ENCODE data around the gene AUTS2.

The AUTS2 gene

GRCh38 chr7:69883399-69883891 lies 285.2 kb downstream of the AUTS2 start:
- no peak for DNase-seq
- TF ChIP-seq CTCF (IDR thresholded peaks at IDR 0.05; ENCODE audit: low read depth, low read length), result no peak
- no peaks in the 10 kb centered on the region for H3K27me3 ChIP-seq (ENCODE audit: insufficient read depth, low read depth, severe bottlenecking)
- H3K9me3 ChIP-seq (ENCODE audit: severe bottlenecking), result no peaks in the 10 kb centered on the region
- H3K36me3 ChIP-seq, result no peaks in the 10 kb centered on the region
- H3K4me3 ChIP-seq (ENCODE audit: low read depth, low read length), result no peak overlapping the region
- H3K27ac ChIP-seq, result no peak overlapping the region

GRCh38 chr7:69885431-69885830 lies 287.2 kb downstream of the AUTS2 start:
- Histone ChIP-seq H3K27me3 (ENCODE audit: insufficient read depth, low read depth, severe bottlenecking) (no peaks in the 10 kb centered on the region), H3K27ac (no peak overlapping the region), H3K36me3 (no peaks in the 10 kb centered on the region), H3K4me3 (ENCODE audit: low read depth, low read length) (no peak overlapping the region), H3K9me3 (ENCODE audit: severe bottlenecking) (no peaks in the 10 kb centered on the region)
- DNase-seq, result no peak
- no peak for TF ChIP-seq CTCF (IDR thresholded peaks at IDR 0.05; ENCODE audit: low read depth, low read length)

- Histone ChIP-seq H3K36me3 (no peaks in the 10 kb centered on the region), H3K27ac (no peak overlapping the region), H3K4me3 (ENCODE audit: low read depth, low read length) (no peak overlapping the region), H3K9me3 (ENCODE audit: severe bottlenecking) (no peaks in the 10 kb centered on the region), H3K27me3 (ENCODE audit: insufficient read depth, low read depth, severe bottlenecking) (no peaks in the 10 kb centered on the region)
- TF ChIP-seq CTCF (IDR thresholded peaks at IDR 0.05; ENCODE audit: low read depth, low read length), result no peak
- DNase-seq, result no peak
Measured at GRCh38 chr7:69889338-69889975, 291.2 kb downstream of the AUTS2 start.

DNA sequence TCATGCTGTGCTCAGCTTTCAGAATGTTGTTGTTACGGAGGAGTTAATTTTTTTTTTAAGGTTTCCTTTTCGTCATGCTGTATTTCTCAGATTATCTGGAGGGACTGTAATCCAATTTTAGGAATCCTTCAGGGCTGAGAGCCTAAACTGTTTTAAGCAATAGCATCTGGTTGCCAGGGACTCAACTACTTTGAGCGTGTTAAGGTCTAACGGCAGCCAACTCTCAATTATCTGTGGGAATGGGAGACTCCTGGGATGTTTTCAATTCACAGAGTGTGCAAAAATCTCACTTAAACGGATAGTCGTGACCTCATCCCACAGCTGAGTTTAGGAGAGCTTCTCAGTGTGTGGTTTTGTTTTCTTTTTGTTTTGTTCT lies 291.7 kb downstream of the AUTS2 start:
- TF ChIP-seq CTCF (IDR thresholded peaks at IDR 0.05; ENCODE audit: low read depth, low read length), result no peak
- no peak for DNase-seq
- H3K4me3 ChIP-seq (ENCODE audit: low read depth, low read length), result no peak overlapping the region
- H3K27ac ChIP-seq, result no peak overlapping the region
- H3K9me3 ChIP-seq (ENCODE audit: severe bottlenecking), result no peaks in the 10 kb centered on the region
- no peaks in the 10 kb centered on the region for H3K27me3 ChIP-seq (ENCODE audit: insufficient read depth, low read depth, severe bottlenecking)
- H3K36me3 ChIP-seq, result no peaks in the 10 kb centered on the region

- TF ChIP-seq CTCF (IDR thresholded peaks at IDR 0.05; ENCODE audit: low read depth, low read length), result no peak
- H3K4me3 ChIP-seq (ENCODE audit: low read depth, low read length), result no peak overlapping the region
- H3K9me3 ChIP-seq (ENCODE audit: severe bottlenecking), result no peaks in the 10 kb centered on the region
- no peaks in the 10 kb centered on the region for H3K27me3 ChIP-seq (ENCODE audit: insufficient read depth, low read depth, severe bottlenecking)
- H3K36me3 ChIP-seq, result no peaks in the 10 kb centered on the region
- no peak for DNase-seq
- no peak overlapping the region for H3K27ac ChIP-seq
Measured at GRCh38 chr7:69892790-69893189, 294.5 kb downstream of the AUTS2 start.

GRCh38 chr7:69893906-69894305 lies 295.6 kb downstream of the AUTS2 start:
- Histone ChIP-seq H3K9me3 (ENCODE audit: severe bottlenecking) (no peaks in the 10 kb centered on the region), H3K27me3 (ENCODE audit: insufficient read depth, low read depth, severe bottlenecking) (no peaks in the 10 kb centered on the region), H3K27ac (no peak overlapping the region), H3K4me3 (ENCODE audit: low read depth, low read length) (no peak overlapping the region), H3K36me3 (no peaks in the 10 kb centered on the region)
- TF ChIP-seq CTCF (IDR thresholded peaks at IDR 0.05; ENCODE audit: low read depth, low read length), result no peak; the same call in 1 of the 2 replicates
- no peak for DNase-seq
